K562 (cell line): ENCODE data around the gene OR5L1. TPM values are rescaled to one million over a fixed set of nuclear protein-coding genes. Genes with fewer than 3 reads are reported as not detected.

Source experiments
- ATAC-seq: fragments of 200-7000 bp; cut with Tn5 transposase; 3 replicates; pipeline ENCODE4 v1.9.1; 2020; ENCODE audit warnings: moderate library complexity
- Bru-seq: library from RNA; stranded (reverse); fragments of 400-500 nt; gene quantifications from one replicate; lab custom pipeline; 2021; lab: Mats Ljungman, UMichigan
- BruChase-seq, 2 experiments: library from RNA; stranded (reverse); fragments of 400-500 nt; gene quantifications; one replicate each; lab custom pipeline; 2021; lab: Mats Ljungman, UMichigan
- BruUV-seq: library from RNA; stranded (reverse); fragments of 400-500 nt; replicated peaks from 2 replicates; lab custom pipeline; 2021; lab: Mats Ljungman, UMichigan
- CTCF ChIA-PET: fragments of 300-600 bp; formaldehyde crosslinking; extraction: SDS; loops from one replicate; lab custom pipeline; 2021; ENCODE audit warnings: low intra/inter-chr PET ratio; lab: Yijun Ruan, JAX
- POLR2A ChIA-PET: fragments of 300-600, 350-650 bp; sonication (Branson Sonifier 250); formaldehyde crosslinking; extraction: SDS; loops from one replicate; lab custom pipeline; 2021; ENCODE audit warnings: antibody characterized with exemption, inconsistent platforms; lab: Yijun Ruan, JAX
- DNase-seq, 4 experiments: peaks; one replicate each; pipeline versions ENCODE4 v3.0.0 to v3.0.0-alpha.2; 2011 to 2018; ENCODE audit warnings: low spot score in 3 of 4, mixed read lengths in 3 of 4; ENCODE audit errors: extremely low read depth in 1 of 4
- FAIRE-seq: peaks from 2 replicates; lab custom pipeline; 2011; peaks lifted over from hg19 to GRCh38; lab: Jason Lieb, UNC
- H2AFZ ChIP-seq: 2 replicates; pipeline ENCODE4 v1.6.0; 2011; ENCODE audit warnings: low read depth, low read length, control low read depth, inconsistent platforms
- H3K27ac ChIP-seq: fragments of 200-600 bp; 3 replicates; pipeline ENCODE4 v1.8.0; 2011; ENCODE audit warnings: low read depth, mild to moderate bottlenecking, control low read depth, inconsistent platforms, low read length, moderate library complexity, mixed read lengths; ENCODE audit errors: extremely low read depth
- H3K27me3 ChIP-seq, 2 experiments: fragments of 300-600 bp in 1 of 2; 2 replicates in 1 of 2; 3 replicates in 1 of 2; pipeline versions ENCODE4 v1.6.0 to v1.8.0; 2011; ENCODE audit warnings: inconsistent platforms in 2 of 2, low read length in 2 of 2, mild to moderate bottlenecking in 1 of 2, mixed read lengths in 1 of 2, moderate library complexity in 1 of 2; ENCODE audit not compliant: control insufficient read depth in 2 of 2, insufficient read depth in 2 of 2
- H3K36me3 ChIP-seq: fragments of 300-600 bp; 3 replicates; pipeline ENCODE4 v1.8.0; 2011; ENCODE audit warnings: mild to moderate bottlenecking, low read length, inconsistent platforms; ENCODE audit not compliant: control insufficient read depth, insufficient read depth
- H3K4me1 ChIP-seq, 2 experiments: fragments of 200-600 bp in 1 of 2; replicated peaks in 1 of 2; 2 replicates in 1 of 2; 3 replicates in 1 of 2; pipeline versions ENCODE4 v1.5.1 to v1.8.0; 2011; ENCODE audit warnings: inconsistent platforms in 2 of 2, low read length in 2 of 2, mild to moderate bottlenecking in 1 of 2, mixed read lengths in 1 of 2, moderate library complexity in 1 of 2; ENCODE audit not compliant: control insufficient read depth in 2 of 2, insufficient read depth in 2 of 2
- H3K4me2 ChIP-seq: 2 replicates; pipeline ENCODE4 v1.6.1; 2011; ENCODE audit warnings: low read length, control low read depth, inconsistent platforms, mixed read lengths; ENCODE audit not compliant: insufficient read depth
- H3K4me3 ChIP-seq: fragments of 200-600 bp; sonication (generic), shearing (Covaris generic); 2 replicates; pipeline ENCODE4 v1.5.1; 2016; ENCODE audit warnings: control low read depth, inconsistent platforms
- H3K79me2 ChIP-seq: fragments of 200-600 bp; 3 replicates; pipeline ENCODE4 v1.8.0; 2011; ENCODE audit warnings: low read length, inconsistent platforms; ENCODE audit not compliant: control insufficient read depth, insufficient read depth
- H3K9ac ChIP-seq, 2 experiments: 2 replicates each; pipeline versions ENCODE4 v1.6.0 to v1.6.1; 2011; ENCODE audit warnings: low read depth in 2 of 2, low read length in 2 of 2, control low read depth in 1 of 2, inconsistent platforms in 1 of 2, mild to moderate bottlenecking in 1 of 2, mixed read lengths in 1 of 2; ENCODE audit not compliant: insufficient read depth in 1 of 2
- H3K9me1 ChIP-seq: one replicate; pipeline ENCODE4 v1.6.0; 2011; ENCODE audit warnings: inconsistent platforms, mild to moderate bottlenecking, low read length, moderate library complexity; ENCODE audit not compliant: control insufficient read depth, insufficient read depth
- H3K9me3 ChIP-seq: replicated peaks from 2 replicates; pipeline ENCODE4 v1.5.1; 2011; ENCODE audit warnings: low read depth, low read length, inconsistent platforms; ENCODE audit not compliant: control insufficient read depth, insufficient read depth
- H4K20me1 ChIP-seq: replicated peaks from 2 replicates; pipeline ENCODE4 v1.6.1; 2011; ENCODE audit warnings: low read length, inconsistent platforms, mixed read lengths; ENCODE audit not compliant: control insufficient read depth, insufficient read depth
- KAT8 ChIP-seq: fragments of 450-650 bp; IDR thresholded peaks from 2 replicates; pipeline ENCODE4 v1.6.1; 2016; ENCODE audit warnings: low read depth, mild to moderate bottlenecking
- MXI1 ChIP-seq: IDR thresholded peaks from 2 replicates; pipeline ENCODE4 v1.6.1; 2011; ENCODE audit warnings: low read depth, mild to moderate bottlenecking, improper control_type of control experiment, low read length
- NFYB ChIP-seq: IDR thresholded peaks from 2 replicates; pipeline ENCODE4 v1.6.1; 2011; ENCODE audit warnings: mild to moderate bottlenecking, moderate library complexity; ENCODE audit not compliant: insufficient read length; ENCODE audit errors: extremely low read depth
- NKRF ChIP-seq: fragments of 450-650 bp; IDR thresholded peaks from 2 replicates; pipeline ENCODE4 v1.6.1; 2016; ENCODE audit warnings: borderline replicate concordance
- PHB ChIP-seq: fragments of 250-450 bp; sonication (Bioruptor Pico); IDR thresholded peaks from 2 replicates; pipeline ENCODE4 v1.5.0; 2021
- ZNF766 ChIP-seq: fragments of 200-800 bp; sonication (Bioruptor generic); conservative IDR thresholded peaks from 2 replicates; pipeline ENCODE4 v1.6.1; 2016; ENCODE audit warnings: missing genetic modification characterization, missing compliant biosample characterization
- ZNF780A ChIP-seq: fragments of 250-450 bp; sonication (Bioruptor Pico); IDR thresholded peaks from 2 replicates; pipeline ENCODE4 v1.5.0; 2021; ENCODE audit warnings: mild to moderate bottlenecking
- ZNF785 ChIP-seq: fragments of 250-450 bp; sonication (Bioruptor Pico); IDR thresholded peaks from 2 replicates; pipeline ENCODE4 v1.4.0; 2020; ENCODE audit warnings: mild to moderate bottlenecking
- WGBS: fragments of 100-300 bp; shearing (Covaris generic); methylation state at CpG from one replicate; pipeline ENCODE4 v1.1.6; 2016; ENCODE audit warnings: low coverage, mixed read lengths; ENCODE audit not compliant: insufficient coverage; ENCODE audit errors: missing lambda C conversion rate; 5-methylcytosine and 5-hydroxymethylcytosine counted together
- in situ Hi-C: fragments of 300-500 bp; cut with MboI; formaldehyde crosslinking; loops from 4 replicates; pipeline ENCODE4 v1.15.0; 2018; ENCODE audit warnings: inconsistent platforms, mixed read lengths
- intact Hi-C: fragments of 100-400 bp; cut with micrococcal nuclease; formaldehyde crosslinking; loops from 2 replicates; pipeline ENCODE4 v1.14.2; 2022
- long read RNA-seq, 3 experiments: library from polyadenylated mRNA in 2 of 3; library from RNA in 1 of 3; unstranded in 2 of 3; stranded (forward) in 1 of 3; transcript quantifications; one replicate each; pipeline ENCODE4 v2.0.0, GENCODE V29; 2019 to 2022
- polyA minus RNA-seq, 3 experiments: library from RNA; depleted of rRNA, polyadenylated mRNA; stranded (reverse); fragments of >200 nt; gene quantifications; 2 replicates each; pipeline ENCODE4 v1.2.3, GENCODE V29; 2011
- polyA plus RNA-seq, 8 experiments: library from polyadenylated mRNA; depleted of rRNA in 4 of 8; stranded (reverse) in 5 of 8; unstranded in 3 of 8; fragments of >200 nt; fragmentation: Nextera tagmentation in 2 of 8; fragmentation: Illumina TruSeq in 1 of 8; extraction: Ambion mirVana in 2 of 8; extraction: Trizol in 1 of 8; gene quantifications; 2 replicates each; pipeline versions ENCODE4 v1.2.1 to v1.2.3, GENCODE V29; 2011 to 2014; ENCODE audit warnings: inconsistent platforms in 1 of 8, missing spikeins in 1 of 8
- total RNA-seq, 7 experiments: library from RNA; depleted of rRNA in 6 of 7; stranded (reverse); fragments of >200 nt in 6 of 7; fragmentation: Illumina TruSeq in 2 of 7; extraction: Trizol in 2 of 7; gene quantifications; 2 replicates each; pipeline versions ENCODE4 v1.2.1 to v1.2.3, GENCODE V29; 2011 to 2021; ENCODE audit warnings: low replicate concordance in 1 of 7
- TF ChIP-seq, protein P1 (sequence below): fragments of 450-650 bp; IDR thresholded peaks from 2 replicates; pipeline ENCODE4 v1.7.1; 2018; ENCODE audit warnings: mild to moderate bottlenecking, low read depth; ENCODE audit not compliant: partially characterized antibody
- TF ChIP-seq, protein P2 (sequence below): sonication (generic); formaldehyde crosslinking; IDR thresholded peaks from 2 replicates; pipeline ENCODE4 v1.8.0; 2022; ENCODE audit warnings: mild to moderate bottlenecking, missing genetic modification reagents, borderline replicate concordance
- TF ChIP-seq, protein P3 (sequence below): sonication (generic); IDR thresholded peaks from 2 replicates; pipeline ENCODE4 v1.6.1; 2016

The OR5L1 gene
- not detected in 2 replicates for total RNA-seq (2011; cell fraction: chromatin; rRNA removed; ENCODE audit: low replicate concordance)
- total RNA-seq (2011; cell fraction: nucleolus; rRNA removed) = not detected in 2 replicates
- not detected in 2 replicates for total RNA-seq (2011; cell fraction: nucleoplasm; rRNA removed)
- total RNA-seq (2014; rRNA removed) (not detected in 2 replicates), total RNA-seq (2014; rRNA removed; fragmentation: Illumina TruSeq; extraction: Trizol) (not detected in 2 replicates), total RNA-seq (2015; rRNA removed; fragmentation: Illumina TruSeq; extraction: Trizol) (not detected in 2 replicates), total RNA-seq (2021) (not detected in 2 replicates), polyA plus RNA-seq (2011; rRNA removed) (not detected in 2 replicates), polyA plus RNA-seq (2014; fragmentation: Illumina TruSeq; extraction: Trizol) (not detected in 2 replicates), polyA plus RNA-seq (2014; fragmentation: Nextera tagmentation; extraction: Ambion mirVana) (not detected), polyA plus RNA-seq (2014; rRNA removed) (not detected in 2 replicates), polyA minus RNA-seq (2011; rRNA and poly(A)+ RNA removed) (not detected in 2 replicates), Bru-seq, nascent RNA (not detected), BruChase-seq, experiment 1, labeled RNA remaining after a 2-hour chase (not detected), BruChase-seq, experiment 2, labeled RNA remaining after a 6-hour chase (not detected)
- not detected in 2 replicates for polyA plus RNA-seq (2011; cell fraction: cytosol; rRNA removed)
- not detected in 2 replicates for polyA plus RNA-seq (2011; cell fraction: nucleus; rRNA removed)
- not detected in 2 replicates for polyA plus RNA-seq (2012)
- not detected in 2 replicates for polyA minus RNA-seq (2011; cell fraction: cytosol; rRNA and poly(A)+ RNA removed)
- polyA minus RNA-seq (2011; cell fraction: nucleus; rRNA and poly(A)+ RNA removed) = not detected in 2 replicates
- long read RNA-seq, experiment 1 = 0 reads
- long read RNA-seq, experiment 2 = 0 reads
- long read RNA-seq, experiment 3 = 0 reads

- BruUV-seq = no TSS peak
- in situ Hi-C loops = no loop called here
- H2AFZ ChIP-seq = no peak within 1 kb of the TSS
- TF ChIP-seq ZNF766 (CRISPR knock-in tag) (no peak), ZNF785 (CRISPR knock-in tag) (no peak), NFYB (no peak), PHB (CRISPR knock-in tag) (no peak), ZNF780A (no peak), KAT8 (no peak), NKRF (no peak), MXI1 (no peak)
- TF ChIP-seq, protein P1, sequence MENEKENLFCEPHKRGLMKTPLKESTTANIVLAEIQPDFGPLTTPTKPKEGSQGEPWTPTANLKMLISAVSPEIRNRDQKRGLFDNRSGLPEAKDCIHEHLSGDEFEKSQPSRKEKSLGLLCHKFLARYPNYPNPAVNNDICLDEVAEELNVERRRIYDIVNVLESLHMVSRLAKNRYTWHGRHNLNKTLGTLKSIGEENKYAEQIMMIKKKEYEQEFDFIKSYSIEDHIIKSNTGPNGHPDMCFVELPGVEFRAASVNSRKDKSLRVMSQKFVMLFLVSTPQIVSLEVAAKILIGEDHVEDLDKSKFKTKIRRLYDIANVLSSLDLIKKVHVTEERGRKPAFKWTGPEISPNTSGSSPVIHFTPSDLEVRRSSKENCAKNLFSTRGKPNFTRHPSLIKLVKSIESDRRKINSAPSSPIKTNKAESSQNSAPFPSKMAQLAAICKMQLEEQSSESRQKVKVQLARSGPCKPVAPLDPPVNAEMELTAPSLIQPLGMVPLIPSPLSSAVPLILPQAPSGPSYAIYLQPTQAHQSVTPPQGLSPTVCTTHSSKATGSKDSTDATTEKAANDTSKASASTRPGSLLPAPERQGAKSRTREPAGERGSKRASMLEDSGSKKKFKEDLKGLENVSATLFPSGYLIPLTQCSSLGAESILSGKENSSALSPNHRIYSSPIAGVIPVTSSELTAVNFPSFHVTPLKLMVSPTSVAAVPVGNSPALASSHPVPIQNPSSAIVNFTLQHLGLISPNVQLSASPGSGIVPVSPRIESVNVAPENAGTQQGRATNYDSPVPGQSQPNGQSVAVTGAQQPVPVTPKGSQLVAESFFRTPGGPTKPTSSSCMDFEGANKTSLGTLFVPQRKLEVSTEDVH = no peak
- TF ChIP-seq, protein P2, sequence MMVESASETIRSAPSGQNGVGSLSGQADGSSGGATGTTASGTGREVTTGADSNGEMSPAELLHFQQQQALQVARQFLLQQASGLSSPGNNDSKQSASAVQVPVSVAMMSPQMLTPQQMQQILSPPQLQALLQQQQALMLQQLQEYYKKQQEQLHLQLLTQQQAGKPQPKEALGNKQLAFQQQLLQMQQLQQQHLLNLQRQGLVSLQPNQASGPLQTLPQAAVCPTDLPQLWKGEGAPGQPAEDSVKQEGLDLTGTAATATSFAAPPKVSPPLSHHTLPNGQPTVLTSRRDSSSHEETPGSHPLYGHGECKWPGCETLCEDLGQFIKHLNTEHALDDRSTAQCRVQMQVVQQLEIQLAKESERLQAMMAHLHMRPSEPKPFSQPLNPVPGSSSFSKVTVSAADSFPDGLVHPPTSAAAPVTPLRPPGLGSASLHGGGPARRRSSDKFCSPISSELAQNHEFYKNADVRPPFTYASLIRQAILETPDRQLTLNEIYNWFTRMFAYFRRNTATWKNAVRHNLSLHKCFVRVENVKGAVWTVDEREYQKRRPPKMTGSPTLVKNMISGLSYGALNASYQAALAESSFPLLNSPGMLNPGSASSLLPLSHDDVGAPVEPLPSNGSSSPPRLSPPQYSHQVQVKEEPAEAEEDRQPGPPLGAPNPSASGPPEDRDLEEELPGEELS (CRISPR knock-in tag) = no peak
- TF ChIP-seq, protein P3, sequence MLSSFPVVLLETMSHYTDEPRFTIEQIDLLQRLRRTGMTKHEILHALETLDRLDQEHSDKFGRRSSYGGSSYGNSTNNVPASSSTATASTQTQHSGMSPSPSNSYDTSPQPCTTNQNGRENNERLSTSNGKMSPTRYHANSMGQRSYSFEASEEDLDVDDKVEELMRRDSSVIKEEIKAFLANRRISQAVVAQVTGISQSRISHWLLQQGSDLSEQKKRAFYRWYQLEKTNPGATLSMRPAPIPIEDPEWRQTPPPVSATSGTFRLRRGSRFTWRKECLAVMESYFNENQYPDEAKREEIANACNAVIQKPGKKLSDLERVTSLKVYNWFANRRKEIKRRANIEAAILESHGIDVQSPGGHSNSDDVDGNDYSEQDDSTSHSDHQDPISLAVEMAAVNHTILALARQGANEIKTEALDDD = no peak
These were observed at the start of gene OR5L1 for GRCh38 chr11:55811067-55811466. Gene OR5L1, plus strand, starts transcription at chr11:55811367. Its CDS starts 100 bp downstream, at chr11:55811467.

More at GRCh38 chr11:55811067-55811466, at the start of gene OR5L1:
- Histone ChIP-seq H3K36me3 (no peaks in the 10 kb centered on the region), H3K9me3 (no peaks in the 10 kb centered on the region), H3K4me3 (no peak within 1 kb of the TSS), H3K9ac (no peak within 1 kb of the TSS), H3K79me2 (no peaks in the 10 kb centered on the region), H3K4me1 (no peaks in the 10 kb centered on the region), H3K9me1 (no peaks in the 10 kb centered on the region), H3K27me3 (no peaks in the 10 kb centered on the region), H3K4me2 (no peak within 1 kb of the TSS), H4K20me1 (no peaks in the 10 kb centered on the region), H3K27ac (no peak within 1 kb of the TSS)
- FAIRE-seq (no peak), ATAC-seq (no peak), DNase-seq (no peak)
- ChIA-PET CTCF (no interaction called here), POLR2A (no interaction called here)
- intact Hi-C loops = no loop called here
- WGBS = 0% methylated on average over 1 of the region's 1 CpG
